ENCODE data around the gene DLEU7. TPM values are rescaled to one million over a fixed set of nuclear protein-coding genes. Genes with fewer than 3 reads are reported as not detected.

The DLEU7 gene
- polyA plus RNA-seq, 1 experiment, result not detected

DNA sequence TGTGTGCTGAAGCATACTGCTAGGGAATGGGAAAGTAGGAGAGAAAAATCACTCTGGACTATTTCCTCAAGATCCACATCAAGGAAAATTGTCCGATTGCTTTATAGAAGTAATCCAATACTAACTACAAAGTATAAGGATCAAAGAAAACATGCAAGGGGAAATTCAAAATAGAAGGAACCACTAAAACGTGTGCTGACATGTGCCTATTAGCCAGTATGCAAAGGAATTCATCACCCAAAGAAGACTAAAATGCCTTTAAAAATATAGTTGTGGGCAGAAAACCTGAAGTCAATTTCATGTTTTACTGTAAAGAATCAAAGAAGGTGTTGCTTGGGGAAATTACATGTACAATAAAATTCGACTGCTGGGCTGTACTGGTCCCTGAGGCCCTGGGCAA is 14.3 kb downstream of the DLEU7 start:
- ChIA-PET POLR2A (no interaction called here), CTCF (no interaction called here)
- no peak overlapping the region for H3K4me3 ChIP-seq (ENCODE audit: low read depth, low read length)
- no peaks in the 10 kb centered on the region for H3K36me3 ChIP-seq (ENCODE audit: control insufficient read depth, insufficient read depth, low read length)
- TF ChIP-seq, protein P1, sequence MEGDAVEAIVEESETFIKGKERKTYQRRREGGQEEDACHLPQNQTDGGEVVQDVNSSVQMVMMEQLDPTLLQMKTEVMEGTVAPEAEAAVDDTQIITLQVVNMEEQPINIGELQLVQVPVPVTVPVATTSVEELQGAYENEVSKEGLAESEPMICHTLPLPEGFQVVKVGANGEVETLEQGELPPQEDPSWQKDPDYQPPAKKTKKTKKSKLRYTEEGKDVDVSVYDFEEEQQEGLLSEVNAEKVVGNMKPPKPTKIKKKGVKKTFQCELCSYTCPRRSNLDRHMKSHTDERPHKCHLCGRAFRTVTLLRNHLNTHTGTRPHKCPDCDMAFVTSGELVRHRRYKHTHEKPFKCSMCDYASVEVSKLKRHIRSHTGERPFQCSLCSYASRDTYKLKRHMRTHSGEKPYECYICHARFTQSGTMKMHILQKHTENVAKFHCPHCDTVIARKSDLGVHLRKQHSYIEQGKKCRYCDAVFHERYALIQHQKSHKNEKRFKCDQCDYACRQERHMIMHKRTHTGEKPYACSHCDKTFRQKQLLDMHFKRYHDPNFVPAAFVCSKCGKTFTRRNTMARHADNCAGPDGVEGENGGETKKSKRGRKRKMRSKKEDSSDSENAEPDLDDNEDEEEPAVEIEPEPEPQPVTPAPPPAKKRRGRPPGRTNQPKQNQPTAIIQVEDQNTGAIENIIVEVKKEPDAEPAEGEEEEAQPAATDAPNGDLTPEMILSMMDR (IDR thresholded peaks at IDR 0.05; ENCODE audit: insufficient read depth, low read depth, low read length), result no peak
- H3K27me3 ChIP-seq (ENCODE audit: control insufficient read depth, insufficient read depth, low read length), result peaks cover 8% of the 10 kb centered on the region
- DNase-seq (ENCODE audit: low read depth), result no peak

DNA sequence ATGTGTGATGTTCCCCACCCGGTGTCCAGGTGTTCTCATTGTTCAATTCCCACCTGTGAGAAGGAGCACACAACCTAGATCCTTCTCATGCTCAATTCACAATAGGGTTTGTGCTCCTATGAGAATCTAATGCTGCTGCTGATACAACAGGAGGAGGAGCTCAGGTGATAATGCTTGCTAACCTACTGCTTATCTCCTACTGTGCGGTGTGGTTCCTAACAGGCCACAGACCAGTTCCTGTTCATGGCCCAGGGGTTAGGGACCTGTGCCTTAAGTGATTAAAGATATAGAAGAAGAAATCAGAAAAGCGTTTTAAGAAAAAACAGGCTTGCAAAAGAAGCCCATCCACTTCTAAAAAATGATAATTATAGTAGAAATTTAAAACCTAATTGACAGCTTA is 17.5 kb downstream of the DLEU7 start:
- ChIA-PET CTCF (interaction anchor here (0.6 to 1.0 kb wide), 3 partner anchors 12 to 551 kb away, joined by 3 to 4 read pairs (median 3); no protein-coding TSS in a partner anchor), POLR2A (no interaction called here)
- Histone ChIP-seq H3K4me3 (ENCODE audit: low read depth, low read length) (no peak overlapping the region), H3K27me3 (ENCODE audit: control insufficient read depth, insufficient read depth, low read length) (peaks cover 11% of the 10 kb centered on the region), H3K36me3 (ENCODE audit: control insufficient read depth, insufficient read depth, low read length) (no peaks in the 10 kb centered on the region)
- TF ChIP-seq, protein P1 (IDR thresholded peaks at IDR 0.05; ENCODE audit: insufficient read depth, low read depth, low read length), result no peak
- DNase-seq (ENCODE audit: low read depth), result no peak

DNA sequence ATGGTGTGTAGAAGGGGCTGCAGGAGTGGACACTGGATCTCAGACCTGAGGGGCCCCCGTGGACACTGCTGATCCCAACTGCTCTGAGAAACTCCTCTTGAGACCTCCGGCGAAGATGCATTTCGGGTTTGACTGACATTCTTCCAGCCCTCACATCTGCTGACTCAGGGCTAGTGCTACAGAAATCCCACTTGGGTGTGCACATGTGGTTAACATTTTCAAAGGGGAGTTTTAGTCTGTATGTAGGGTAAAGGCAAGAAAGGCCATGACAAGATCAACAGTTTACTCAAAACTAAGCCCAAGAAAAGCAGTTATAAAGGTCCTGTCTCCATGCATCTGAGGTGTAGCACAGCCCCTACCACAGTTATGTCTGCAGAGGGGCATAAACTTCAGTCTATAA is 31.2 kb downstream of the DLEU7 start:
- POLR2A ChIA-PET, result no interaction called here
- CTCF ChIA-PET, result interaction anchor here (1.1 to 2.6 kb wide), 2 partner anchors 11 to 19 kb away, joined by 5 to 8 read pairs; no protein-coding TSS in a partner anchor
- no peak for DNase-seq (ENCODE audit: low read depth)
- Histone ChIP-seq H3K36me3 (ENCODE audit: control insufficient read depth, insufficient read depth, low read length) (no peaks in the 10 kb centered on the region), H3K27me3 (ENCODE audit: control insufficient read depth, insufficient read depth, low read length) (peaks cover 3% of the 10 kb centered on the region; the same call in 1 of the 2 replicates), H3K4me3 (ENCODE audit: low read depth, low read length) (no peak overlapping the region)
- TF ChIP-seq, protein P1 (IDR thresholded peaks at IDR 0.05; ENCODE audit: insufficient read depth, low read depth, low read length), result no peak

DNA sequence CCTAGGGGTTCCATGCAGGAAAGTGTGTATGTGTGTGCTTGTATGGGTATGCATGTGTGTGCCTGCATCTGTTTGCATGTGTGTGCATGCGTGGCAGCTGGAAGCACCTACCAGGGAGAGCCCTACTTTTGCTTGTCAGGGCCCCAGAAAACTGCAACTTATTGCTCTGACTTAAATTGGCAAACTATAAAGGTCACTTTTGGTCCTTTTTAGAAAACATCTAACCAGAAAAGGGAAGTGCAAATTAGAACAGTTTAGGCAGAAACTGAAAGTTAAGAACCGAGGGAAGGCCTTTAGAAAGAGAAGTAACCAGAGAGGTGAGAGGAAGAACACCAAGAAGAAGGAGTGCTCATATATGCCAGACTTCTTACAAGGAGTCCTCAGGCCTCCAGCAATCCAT is 32.5 kb downstream of the DLEU7 start:
- POLR2A ChIA-PET, result no interaction called here
- no peak for DNase-seq (ENCODE audit: low read depth)
- H3K4me3 ChIP-seq (ENCODE audit: low read depth, low read length), result no peak overlapping the region
- CTCF ChIA-PET, result interaction anchor here (0.6 to 1.8 kb wide), 2 partner anchors 10 to 1072 kb away, joined by 3 to 6 read pairs; no protein-coding TSS in a partner anchor
- H3K36me3 ChIP-seq (ENCODE audit: control insufficient read depth, insufficient read depth, low read length), result no peaks in the 10 kb centered on the region
- H3K27me3 ChIP-seq (ENCODE audit: control insufficient read depth, insufficient read depth, low read length), result no peaks in the 10 kb centered on the region
- TF ChIP-seq, protein P1 (IDR thresholded peaks at IDR 0.05; ENCODE audit: insufficient read depth, low read depth, low read length), result no peak

DNA sequence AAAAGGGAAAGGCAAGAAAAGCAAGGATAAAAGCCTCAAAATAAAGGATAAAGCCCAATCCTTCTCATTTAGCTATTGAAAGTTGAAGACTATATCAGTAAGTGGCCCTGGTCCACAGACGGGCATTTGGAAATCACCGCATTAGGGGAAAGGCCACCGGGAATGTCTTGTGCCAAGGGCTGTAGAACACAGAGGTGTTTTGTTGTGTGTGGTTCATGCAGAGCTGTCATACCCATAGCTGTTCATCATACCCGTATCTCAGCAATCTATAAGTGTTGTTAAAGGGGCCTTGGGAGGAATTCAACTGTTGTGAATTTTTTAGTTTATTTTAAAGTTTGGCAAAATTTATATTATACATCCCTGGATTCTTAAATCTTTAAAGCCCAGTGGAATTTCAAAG is 33.0 kb downstream of the DLEU7 start:
- ChIA-PET POLR2A (interaction anchor here (0.6 kb wide), 1 partner anchor 286 kb away, joined by 4 read pairs; no protein-coding TSS in a partner anchor), CTCF (interaction anchor here (0.6 to 1.8 kb wide), 2 partner anchors 10 to 1071 kb away, joined by 3 to 6 read pairs; no protein-coding TSS in a partner anchor)
- Histone ChIP-seq H3K36me3 (ENCODE audit: control insufficient read depth, insufficient read depth, low read length) (no peaks in the 10 kb centered on the region), H3K27me3 (ENCODE audit: control insufficient read depth, insufficient read depth, low read length) (no peaks in the 10 kb centered on the region), H3K4me3 (ENCODE audit: low read depth, low read length) (no peak overlapping the region)
- no peak for DNase-seq (ENCODE audit: low read depth)
- TF ChIP-seq, protein P1 (IDR thresholded peaks at IDR 0.05; ENCODE audit: insufficient read depth, low read depth, low read length), result no peak
